Measurements from ENCODE around the gene CENPI. TPM values are rescaled to one million over a fixed set of nuclear protein-coding genes. Genes with fewer than 3 reads are reported as not detected.
A peak's percentile ranks its signal among the peaks of the same experiment; 100 is the strongest.

Gene CENPI
- total RNA-seq, 1 experiment from 2014 or later, result 18.1 TPM

GRCh38 chrX:101078716-101079598 lies 19.0 kb upstream of the CENPI start, which contains the start of gene TMEM35A:
TMEM35A (plus strand) TSS chrX:101078879; CDS start chrX:101079003, 124 bp downstream.
- TF ChIP-seq EMX1 (CRISPR knock-in tag; IDR thresholded peaks at IDR 0.05) (no peak), AR (CRISPR knock-in tag; IDR thresholded peaks at IDR 0.05) (no peak), GRHL2 (CRISPR knock-in tag; IDR thresholded peaks at IDR 0.05; ENCODE audit: insufficient replicate concordance, severe bottlenecking) (no peak), JAZF1 (CRISPR knock-in tag; IDR thresholded peaks at IDR 0.05) (no peak), USF2 (CRISPR knock-in tag; IDR thresholded peaks at IDR 0.05) (no peak), NFE2L1 (CRISPR knock-in tag; IDR thresholded peaks at IDR 0.05) (no peak), HMGA2 (CRISPR knock-in tag; IDR thresholded peaks at IDR 0.05) (no peak)
- Mint-ChIP-seq H3K27ac (peak within 1 kb of the TSS; percentile 41; the same call in 1 of the 2 replicates), H3K27me3 (ENCODE audit: low read depth) (peaks cover 11% of the 10 kb centered on the region), H3K36me3 (no peaks in the 10 kb centered on the region), H3K4me1 (peaks cover 22% of the 10 kb centered on the region), H3K9me3 (no peaks in the 10 kb centered on the region), H3K4me3 (peak within 1 kb of the TSS; percentile 86)
- DNase-seq (ENCODE audit: low spot score) (peak; percentile 19), ATAC-seq (peak; percentile 84)
- ChIA-PET POLR2A (interaction anchor here (0.6 to 1.9 kb wide), 2 partner anchors 19 to 339 kb away, joined by 4 to 11 read pairs; partner anchors contain the start of gene CENPI), CTCF (no interaction called here)

- H3K4me1 Mint-ChIP-seq, result peaks cover 22% of the 10 kb centered on the region
- no peaks in the 10 kb centered on the region for H3K36me3 Mint-ChIP-seq
- peak; percentile 8 for DNase-seq (ENCODE audit: low spot score)
- H3K27ac Mint-ChIP-seq, result no peak overlapping the region
- peaks cover 11% of the 10 kb centered on the region for H3K27me3 Mint-ChIP-seq (ENCODE audit: low read depth)
- TF ChIP-seq MYBL2 (CRISPR knock-in tag; IDR thresholded peaks at IDR 0.05) (no peak), ZNF317 (CRISPR knock-in tag; IDR thresholded peaks at IDR 0.05; ENCODE audit: borderline replicate concordance, low read depth) (no peak), STAT6 (CRISPR knock-in tag; conservative IDR thresholded peaks at IDR 0.05; ENCODE audit: low read depth) (no peak), USF1 (CRISPR knock-in tag; IDR thresholded peaks at IDR 0.05) (no peak), ELF4 (CRISPR knock-in tag; IDR thresholded peaks at IDR 0.05; ENCODE audit: low read depth) (no peak), ATF1 (CRISPR knock-in tag; IDR thresholded peaks at IDR 0.05) (no peak), ARID4B (CRISPR knock-in tag; IDR thresholded peaks at IDR 0.05; ENCODE audit: borderline replicate concordance) (no peak), JAZF1 (CRISPR knock-in tag; IDR thresholded peaks at IDR 0.05) (no peak), TP53 (CRISPR knock-in tag; IDR thresholded peaks at IDR 0.05) (no peak), GTF2I (CRISPR knock-in tag; conservative IDR thresholded peaks at IDR 0.05) (no peak), IRF1 (CRISPR knock-in tag; IDR thresholded peaks at IDR 0.05) (no peak), NR1H2 (CRISPR knock-in tag; IDR thresholded peaks at IDR 0.05) (no peak), ZNF416 (CRISPR knock-in tag; IDR thresholded peaks at IDR 0.05) (no peak), OVOL2 (CRISPR knock-in tag; IDR thresholded peaks at IDR 0.05; ENCODE audit: borderline replicate concordance) (no peak), GABPB1 (CRISPR knock-in tag; IDR thresholded peaks at IDR 0.05) (no peak)
- ChIA-PET CTCF (no interaction called here), POLR2A (interaction anchor here (1.9 kb wide), 1 partner anchor 18 kb away, joined by 11 read pairs; the partner anchor contains the start of gene CENPI)
- peak overlapping the region; percentile 86 for H3K4me3 Mint-ChIP-seq
- H3K9me3 Mint-ChIP-seq, result no peaks in the 10 kb centered on the region
- peak; percentile 24 for ATAC-seq
Observed at GRCh38 chrX:101079736-101080270, 18.2 kb upstream of the CENPI start.
